CMK (cell line): ENCODE measurements around the gene CRY1.

Source experiments
- DNase-seq: peaks from one replicate; pipeline ENCODE4 v3.0.0-alpha.2; 2010; ENCODE audit warnings: low read depth

Gene CRY1

GRCh38 chr12:106960443-106960842 lies 132.9 kb downstream of the CRY1 start:
- DNase-seq: no peak

- DNase-seq: no peak
These were observed 135.8 kb downstream of the CRY1 start for GRCh38 chr12:106957583-106957982.

GRCh38 chr12:106956048-106956578 lies 137.2 kb downstream of the CRY1 start:
- DNase-seq: peak; percentile 56

- peak; percentile 81 for DNase-seq
These were observed 137.8 kb downstream of the CRY1 start, which contains the start of gene TMEM263 for GRCh38 chr12:106955377-106956047. Gene TMEM263, plus strand, starts transcription at chr12:106955907. Its CDS starts 11,210 bp downstream, at chr12:106967117.

- DNase-seq: no peak
These were observed 138.6 kb downstream of the CRY1 start for GRCh38 chr12:106954462-106955376.

GRCh38 chr12:106953352-106954250 lies 139.7 kb downstream of the CRY1 start:
- DNase-seq: no peak

GRCh38 chr12:106950591-106950990 lies 142.8 kb downstream of the CRY1 start:
- DNase-seq: no peak

- no peak for DNase-seq
These were observed 145.9 kb downstream of the CRY1 start for GRCh38 chr12:106947461-106947860.

GRCh38 chr12:106945261-106945851 lies 148.0 kb downstream of the CRY1 start:
- no peak for DNase-seq

GRCh38 chr12:106942775-106943174 lies 150.6 kb downstream of the CRY1 start:
- DNase-seq: no peak

GRCh38 chr12:106941481-106942156 lies 151.7 kb downstream of the CRY1 start:
- DNase-seq: no peak
